NCI-H345 treated with DMSO at 0.1 percent for 48 hours (cell line): Measurements from ENCODE around the gene ITSN1.
"Not testable (repeated sequence)": the region's sequence is repeated elsewhere in the genome, so short reads cannot be mapped to it uniquely, and the experiment has no call there.

Experiments
- DNase-seq: peaks from one replicate; lab custom pipeline; 2025; ENCODE audit not compliant: unreplicated experiment; lab: John Stamatoyannopoulos, UW

ITSN1 gene

DNA sequence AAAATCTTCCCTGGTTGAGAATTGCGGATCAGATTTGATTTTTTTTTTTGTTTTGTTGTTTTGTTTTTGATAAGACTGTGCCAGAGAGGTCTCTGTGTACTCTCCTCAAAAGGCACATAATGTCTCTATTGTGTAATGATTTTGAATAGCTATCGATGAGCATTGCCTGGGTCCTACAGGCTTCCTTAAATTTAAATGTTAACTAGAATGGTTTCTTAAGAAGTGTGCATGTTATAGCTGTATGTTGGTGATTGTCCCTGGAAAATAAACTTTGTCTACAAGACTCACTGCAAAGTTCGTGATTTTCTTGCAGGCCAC lies 121.2 kb downstream of the ITSN1 start:
- DNase-seq = no peak

DNA sequence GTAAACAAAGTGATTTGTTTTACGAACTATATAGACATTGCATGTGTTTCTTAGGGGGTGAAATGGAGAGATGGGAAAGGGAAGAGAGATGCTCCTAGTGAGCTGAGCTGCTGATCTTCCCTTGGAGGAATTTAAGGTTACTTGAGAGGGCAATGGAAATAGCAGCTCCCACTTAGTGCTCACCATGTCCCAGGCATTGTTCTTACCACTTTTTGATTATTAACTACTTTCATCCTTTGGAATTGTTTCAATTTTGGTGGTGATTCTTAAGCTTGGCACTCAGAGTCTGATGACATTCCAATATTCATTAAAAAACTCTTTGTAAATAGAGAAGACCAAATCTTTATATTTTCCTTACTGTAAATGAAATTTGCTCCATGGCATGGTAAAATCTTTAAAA lies 124.9 kb downstream of the ITSN1 start:
- no peak for DNase-seq

DNA sequence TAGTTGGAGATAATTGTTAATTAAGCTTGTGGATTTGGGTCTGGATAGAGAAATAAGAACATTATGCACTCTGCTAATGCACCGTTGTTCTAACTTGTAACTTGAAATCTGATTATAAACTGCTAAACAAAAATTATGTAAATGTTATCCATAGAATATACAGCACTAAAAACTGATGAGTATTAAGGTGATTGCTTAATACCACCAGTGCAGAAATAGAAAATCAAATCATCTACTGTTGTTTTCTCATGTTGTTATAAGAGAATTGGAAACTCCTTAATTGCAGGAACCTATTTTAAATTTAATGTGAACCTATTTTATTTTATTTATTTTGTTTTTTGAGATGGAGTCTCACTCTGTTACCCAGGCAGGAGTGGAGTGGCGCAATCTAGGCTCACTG lies 125.7 kb downstream of the ITSN1 start:
- DNase-seq = no peak

DNA sequence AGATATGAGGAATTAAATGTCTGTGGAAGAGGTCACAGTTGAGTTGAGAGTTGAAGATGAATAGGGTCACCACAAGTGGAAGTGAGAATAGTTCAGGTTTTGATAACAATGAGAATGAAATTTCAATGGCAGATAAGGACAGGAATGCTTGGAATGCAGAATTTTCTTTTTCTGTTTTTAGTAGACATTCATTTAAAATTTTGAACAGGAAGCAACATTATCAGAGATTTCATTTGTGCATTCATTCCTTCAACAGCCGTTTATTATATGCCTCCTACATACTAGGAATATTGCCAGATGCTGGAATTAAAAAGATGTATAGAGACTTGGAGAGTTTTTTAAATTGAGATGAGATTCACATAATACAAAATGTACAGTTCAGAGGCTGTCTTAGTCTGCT lies 126.8 kb downstream of the ITSN1 start:
- DNase-seq = no peak

- DNase-seq = no peak
These were observed 128.2 kb downstream of the ITSN1 start for GRCh38 chr21:33770542-33770941.

- no peak for DNase-seq
These were observed 129.7 kb downstream of the ITSN1 start for GRCh38 chr21:33771976-33772375.

DNA sequence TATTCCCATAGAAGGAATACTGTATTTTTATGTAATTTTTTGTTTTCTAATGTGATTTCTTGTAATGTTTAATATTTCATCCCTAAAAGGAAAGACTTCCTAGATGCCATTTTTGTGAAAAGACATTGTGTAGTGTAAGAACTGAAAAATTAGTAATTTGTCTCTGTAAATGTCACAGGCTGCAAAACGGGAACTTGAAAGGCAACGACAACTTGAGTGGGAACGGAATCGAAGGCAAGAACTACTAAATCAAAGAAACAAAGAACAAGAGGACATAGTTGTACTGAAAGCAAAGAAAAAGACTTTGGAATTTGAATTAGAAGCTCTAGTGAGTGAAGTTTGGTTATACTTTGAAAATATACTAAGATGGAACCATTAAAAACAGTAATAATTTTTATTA lies 132.2 kb downstream of the ITSN1 start:
- no peak for DNase-seq

DNA sequence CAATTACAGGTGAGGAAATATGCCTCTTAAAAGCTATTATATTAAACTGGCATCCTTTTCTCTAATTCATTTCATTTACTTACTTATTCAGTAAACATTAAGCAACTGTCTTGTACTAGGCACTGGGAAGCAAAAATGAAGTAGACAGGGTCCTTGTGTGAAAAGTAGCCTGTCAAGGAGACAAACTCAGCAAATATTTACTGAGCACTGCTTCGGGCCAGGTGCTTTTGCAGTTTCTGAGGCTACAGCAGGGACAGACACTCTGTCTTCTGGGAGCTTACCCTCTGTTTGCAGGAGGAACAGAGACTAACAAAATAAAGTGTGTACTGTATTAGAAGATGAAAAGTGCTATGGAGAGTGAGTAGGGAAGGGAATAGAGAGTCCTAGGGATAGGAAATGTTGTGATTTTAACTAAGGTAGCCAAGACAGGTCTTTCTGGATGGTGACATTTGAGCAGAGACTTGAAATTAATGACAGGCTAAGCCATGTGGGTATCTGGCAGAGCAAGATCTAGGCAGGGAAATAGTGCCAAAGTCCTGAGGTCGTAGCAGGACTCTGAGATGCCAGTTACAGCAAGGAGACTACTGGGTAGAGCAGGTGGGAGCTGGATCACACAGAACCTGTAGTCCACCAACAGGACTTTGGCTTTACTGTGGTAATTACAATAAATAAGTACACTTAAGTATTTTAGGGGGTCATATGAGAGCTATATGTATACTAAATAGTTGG lies 133.0 kb downstream of the ITSN1 start:
- DNase-seq = no peak

- no peak for DNase-seq
These were observed 138.3 kb downstream of the ITSN1 start for GRCh38 chr21:33780631-33781030.

DNA sequence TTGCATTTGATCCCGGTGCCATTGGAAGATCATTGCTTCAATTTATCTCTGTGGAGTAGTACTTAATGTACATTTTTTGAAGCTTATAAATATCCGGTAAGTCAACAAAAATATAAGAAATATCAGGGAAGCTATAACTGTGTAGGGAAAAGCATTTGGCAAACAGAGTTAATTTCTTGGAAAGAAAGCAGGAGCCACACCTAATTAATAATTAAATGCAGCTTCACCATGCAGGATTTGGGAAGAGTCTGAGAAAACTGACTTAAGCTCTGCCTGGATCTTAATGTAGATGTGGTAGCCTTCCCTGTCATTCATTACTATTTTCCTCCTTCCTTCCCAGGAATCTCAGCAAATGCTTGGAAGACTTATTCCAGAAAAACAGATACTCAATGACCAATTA lies 138.8 kb downstream of the ITSN1 start:
- DNase-seq = no peak

DNA sequence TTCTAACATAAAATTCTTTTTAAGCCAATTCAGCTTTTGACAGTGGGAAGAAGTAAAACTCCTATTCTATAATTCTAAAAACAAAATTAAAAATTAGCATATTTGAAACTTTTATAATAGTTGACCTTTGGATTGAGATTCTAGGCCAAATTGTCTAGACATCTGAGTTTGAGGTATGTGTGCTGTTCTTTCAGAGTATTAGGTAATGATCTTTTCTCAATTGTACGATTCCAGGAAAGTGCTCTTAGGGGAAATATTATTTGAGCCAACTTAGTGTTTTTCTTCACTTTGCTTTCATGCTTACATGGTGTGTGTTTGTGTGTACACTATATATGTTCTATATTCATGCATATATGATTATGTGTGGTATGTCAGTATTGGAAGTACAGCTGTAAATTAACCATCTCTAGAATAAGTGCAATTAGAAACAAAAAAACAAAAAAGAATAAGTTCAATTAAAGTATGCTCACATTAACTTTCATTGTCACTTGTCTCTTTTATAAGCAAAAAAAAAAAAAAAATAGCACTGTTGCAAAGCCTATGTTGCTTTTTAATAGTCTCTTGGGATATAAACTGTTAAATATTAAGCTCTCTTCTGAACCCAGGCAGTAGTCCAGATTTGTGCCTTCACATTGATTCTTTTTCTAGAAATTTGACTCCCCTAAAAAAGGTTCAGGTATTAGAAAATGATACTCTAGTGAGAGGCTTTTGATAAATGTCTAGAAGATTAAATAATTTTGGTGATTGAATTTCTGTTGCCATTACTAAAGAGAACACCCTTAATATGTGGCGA lies 141.1 kb downstream of the ITSN1 start:
- no peak for DNase-seq

GRCh38 chr21:33787431-33787830 lies 145.1 kb downstream of the ITSN1 start:
- DNase-seq = no peak

DNA sequence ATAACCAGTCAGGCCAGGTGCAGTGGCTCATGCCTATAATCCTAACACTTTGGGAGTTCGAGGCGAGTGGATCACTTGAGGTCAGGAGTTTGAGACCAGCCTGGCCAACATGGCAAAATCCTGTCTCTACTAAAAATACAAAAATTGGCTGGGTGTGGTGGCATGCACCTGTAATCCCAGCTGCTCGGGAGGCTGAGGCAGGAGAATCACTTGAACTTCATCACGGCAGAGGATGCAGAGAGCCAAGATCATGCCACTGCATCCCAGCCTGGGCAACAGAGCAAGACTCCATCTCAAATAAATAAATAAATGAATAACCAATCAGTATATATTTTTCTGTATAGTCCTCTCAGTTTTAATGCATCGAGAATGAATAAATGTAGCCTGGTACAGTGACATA lies 146.1 kb downstream of the ITSN1 start:
- DNase-seq = not testable (repeated sequence)

DNA sequence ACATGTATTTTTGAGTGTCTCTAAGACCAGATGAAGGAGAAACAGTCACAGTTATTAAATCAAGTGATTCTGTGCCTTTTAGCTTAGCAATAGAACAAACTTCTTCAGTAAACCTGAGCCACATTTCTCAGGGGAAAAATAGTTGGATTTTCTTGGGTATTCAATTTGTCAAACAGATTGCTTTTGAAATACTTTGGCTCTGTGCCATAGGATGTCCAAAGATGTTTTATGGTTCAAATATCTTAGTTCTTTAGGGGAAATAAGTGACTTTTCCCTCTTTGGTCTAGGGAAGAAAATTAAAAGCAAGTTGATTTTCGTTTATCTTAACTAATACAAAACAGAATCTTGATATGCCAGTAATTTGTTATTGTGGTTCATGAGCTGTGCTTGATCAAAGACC lies 147.4 kb downstream of the ITSN1 start:
- DNase-seq = no peak

- no peak for DNase-seq
These were observed 148.8 kb downstream of the ITSN1 start for GRCh38 chr21:33791073-33791472.

DNA sequence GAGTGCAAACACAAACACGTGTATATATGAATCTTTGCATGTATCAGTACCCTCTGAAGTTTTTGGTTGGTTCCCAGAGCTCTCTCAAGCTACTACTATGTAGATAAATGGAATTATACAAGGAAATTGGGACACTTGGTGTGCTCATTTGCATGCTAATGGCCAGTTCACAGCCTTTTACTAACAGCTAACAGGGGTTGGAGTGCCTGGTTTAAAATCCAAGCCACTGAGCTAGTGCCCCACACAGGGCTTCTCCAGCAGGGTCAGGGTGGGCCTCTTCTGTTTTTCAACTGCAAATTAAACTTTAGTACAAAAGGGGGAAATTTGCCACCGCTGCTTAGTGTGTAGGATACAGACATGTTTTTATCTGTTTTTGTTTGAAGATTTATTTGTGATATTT lies 152.3 kb downstream of the ITSN1 start:
- DNase-seq = no peak

DNA sequence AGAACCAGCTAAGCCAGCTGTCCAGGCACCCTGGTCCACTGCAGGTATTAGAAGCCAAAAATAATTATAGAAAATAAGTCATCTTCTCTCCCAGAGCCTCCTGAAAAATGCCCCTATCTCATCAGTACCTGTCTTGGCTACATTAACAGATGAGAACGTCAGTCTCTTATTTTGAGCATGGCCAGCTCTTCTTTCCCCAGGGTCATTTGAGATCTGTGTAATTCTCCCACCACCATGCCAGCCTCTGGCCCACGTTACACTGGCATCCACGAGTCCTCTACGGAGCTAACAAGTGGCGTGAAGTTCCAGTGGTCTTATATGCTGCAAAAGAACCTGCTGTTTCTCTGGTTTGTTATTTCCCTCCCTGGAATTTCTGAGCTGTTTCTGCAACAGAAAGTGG lies 155.3 kb downstream of the ITSN1 start:
- DNase-seq = no peak

GRCh38 chr21:33799378-33800090 lies 157.2 kb downstream of the ITSN1 start:
- no peak for DNase-seq

- DNase-seq = no peak
These were observed 158.6 kb downstream of the ITSN1 start for GRCh38 chr21:33800753-33801423.

DNA sequence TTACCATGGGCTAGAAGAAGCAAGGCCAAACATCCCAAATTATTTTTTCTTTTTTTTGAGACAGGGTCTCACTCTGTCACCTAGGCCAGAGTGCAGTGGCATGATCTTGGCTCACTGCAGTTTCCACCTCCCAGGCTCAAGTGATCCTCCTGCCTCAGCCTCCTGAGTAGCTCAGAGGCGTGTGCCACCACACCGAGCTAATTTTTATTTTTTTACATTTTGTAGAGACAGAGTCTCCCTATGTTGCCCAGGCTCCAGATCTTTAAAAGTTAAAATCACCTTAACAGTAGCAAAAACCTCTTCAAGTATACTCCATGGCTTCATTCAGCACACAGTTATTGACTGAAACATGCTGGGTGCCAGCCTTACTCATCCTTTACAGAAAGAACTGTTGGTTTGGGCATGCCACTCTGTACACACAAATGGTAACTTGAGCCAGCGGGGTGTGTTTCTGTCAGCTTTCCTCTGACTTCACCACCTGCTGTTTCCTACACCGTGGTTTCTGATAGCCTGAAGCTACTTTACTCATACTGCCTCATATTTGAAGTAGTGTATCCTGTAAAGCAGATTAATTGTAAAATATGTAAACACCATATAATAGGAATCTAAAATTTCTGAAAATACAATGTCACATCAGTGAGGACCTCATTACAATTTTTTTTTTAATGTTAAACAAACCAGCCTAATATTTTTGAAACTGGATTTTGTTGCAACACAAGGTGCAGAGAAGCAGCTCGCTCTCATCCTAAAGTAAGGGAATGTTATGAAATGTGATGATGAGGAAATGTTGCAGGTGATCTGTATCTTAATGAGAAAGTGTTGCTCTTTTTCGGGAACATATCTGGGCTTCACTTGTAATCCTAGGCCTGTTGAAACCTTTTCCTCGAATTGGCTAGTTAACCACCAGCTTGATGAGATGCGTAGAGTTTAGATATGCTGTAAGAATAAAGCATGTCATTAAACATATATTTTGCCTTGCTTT lies 159.4 kb downstream of the ITSN1 start:
- DNase-seq = peak; percentile 99
